ENCODE measurements around the gene PLOD3.
"Not testable (repeated sequence)": the region's sequence is repeated elsewhere in the genome, so short reads cannot be mapped to it uniquely, and the experiment has no call there.

The PLOD3 gene

GRCh38 chr7:101212014-101212413, 5.4 kb downstream of the PLOD3 start:
- no peak for DNase-seq

DNA sequence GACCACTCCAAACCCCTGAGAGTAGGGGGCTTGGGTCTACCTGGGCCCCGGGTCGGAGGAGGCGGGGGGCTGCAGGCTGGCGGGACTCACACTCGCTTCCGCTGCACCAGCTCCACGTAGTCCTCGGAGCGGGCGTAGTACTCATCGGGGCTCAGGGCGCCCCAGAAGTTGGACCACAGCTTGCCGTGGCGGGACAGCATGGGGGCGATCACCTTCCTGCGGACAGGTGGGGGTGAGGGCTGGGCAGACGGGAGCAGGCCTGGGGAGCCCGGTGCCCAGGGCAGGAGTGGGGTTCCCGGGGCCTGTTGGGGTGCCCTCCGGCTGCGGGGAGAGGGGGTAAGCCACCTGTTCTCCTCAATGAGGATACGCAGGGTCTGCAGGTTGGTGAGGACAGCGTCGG, 5.9 kb downstream of the PLOD3 start:
- DNase-seq = no peak

DNA sequence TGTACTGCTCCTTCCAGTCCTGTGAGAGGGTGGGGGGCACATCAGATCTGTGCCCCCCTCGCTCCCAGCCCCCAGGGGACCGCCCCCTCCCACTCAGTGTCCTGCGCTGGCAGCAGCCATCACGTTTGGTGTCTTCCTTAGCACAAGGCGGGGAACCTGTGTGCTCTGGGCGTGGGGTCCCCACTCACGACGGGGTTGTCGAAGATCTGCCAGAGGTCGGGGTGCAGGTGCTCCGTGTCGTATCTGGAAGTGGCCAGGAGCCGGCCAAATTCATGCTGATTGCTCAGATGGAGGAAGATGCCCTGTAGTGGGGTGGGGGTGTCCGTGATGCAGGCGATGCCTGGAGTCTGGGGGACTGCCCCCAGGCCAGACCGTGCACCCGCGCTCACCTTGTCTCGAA, 7.2 kb downstream of the PLOD3 start:
- no peak for DNase-seq

DNA sequence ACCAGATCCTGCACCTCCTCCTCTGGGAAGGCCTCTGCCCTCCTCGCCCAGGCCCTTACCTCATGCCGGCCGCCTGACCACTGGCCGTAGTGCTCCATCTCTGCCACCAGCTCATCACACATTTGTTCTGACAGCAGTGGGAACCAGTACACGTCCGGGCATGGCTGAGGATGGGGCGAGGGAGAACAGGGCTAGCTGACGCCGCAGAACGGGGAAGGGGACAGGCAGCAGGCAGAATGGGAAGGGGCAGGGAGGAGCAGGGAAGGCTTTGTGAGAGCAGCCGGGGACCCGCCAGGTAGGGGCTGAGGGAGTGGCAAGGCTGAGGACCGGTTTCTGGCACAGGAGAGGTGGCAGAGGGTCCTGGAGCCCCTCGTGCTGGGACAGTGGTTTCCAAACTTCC, 8.6 kb downstream of the PLOD3 start:
- no peak for DNase-seq

GRCh38 chr7:101207459-101207858, 9.9 kb downstream of the PLOD3 start:
- no peak for DNase-seq

DNA sequence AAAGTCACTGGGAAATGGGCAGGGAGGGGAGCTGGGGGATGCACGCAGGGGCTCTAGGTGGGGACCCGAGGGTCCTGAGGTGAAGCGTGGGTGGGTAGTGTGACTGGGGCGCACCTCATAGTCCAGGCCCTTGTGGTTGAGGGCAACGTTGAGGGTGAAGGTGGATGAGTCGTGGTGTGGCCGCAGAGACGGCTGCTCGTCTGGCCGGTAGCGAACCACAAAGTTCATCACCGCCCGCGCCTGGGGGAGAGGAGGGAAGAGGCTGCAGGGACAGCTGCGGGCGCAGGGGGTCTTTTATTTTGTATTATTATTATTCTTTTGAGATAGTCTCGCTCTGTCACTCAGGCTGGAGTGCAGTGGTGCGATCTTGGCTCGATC, 10.7 kb downstream of the PLOD3 start:
- DNase-seq = no peak

GRCh38 chr7:101205901-101206664, 11.3 kb downstream of the PLOD3 start:
- DNase-seq = no peak

GRCh38 chr7:101203740-101204738, 13.3 kb downstream of the PLOD3 start:
- peak; percentile 13 for DNase-seq

DNA sequence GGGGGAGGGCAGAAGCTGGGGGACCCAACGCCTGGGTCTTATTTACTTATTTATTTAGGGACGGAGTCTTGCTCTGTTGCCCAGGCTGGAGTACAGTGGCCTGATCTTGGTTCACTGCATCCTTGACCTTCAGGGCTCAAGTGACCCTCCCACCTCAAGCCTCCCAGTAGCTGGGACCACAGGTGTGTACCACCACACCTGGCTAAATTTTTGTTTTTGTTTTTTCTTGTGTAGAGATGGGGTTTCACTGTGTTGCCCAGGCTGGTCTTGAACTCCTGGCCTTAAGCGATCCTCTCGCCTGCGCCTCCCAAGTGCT, 14.8 kb downstream of the PLOD3 start:
- DNase-seq = no peak

DNA sequence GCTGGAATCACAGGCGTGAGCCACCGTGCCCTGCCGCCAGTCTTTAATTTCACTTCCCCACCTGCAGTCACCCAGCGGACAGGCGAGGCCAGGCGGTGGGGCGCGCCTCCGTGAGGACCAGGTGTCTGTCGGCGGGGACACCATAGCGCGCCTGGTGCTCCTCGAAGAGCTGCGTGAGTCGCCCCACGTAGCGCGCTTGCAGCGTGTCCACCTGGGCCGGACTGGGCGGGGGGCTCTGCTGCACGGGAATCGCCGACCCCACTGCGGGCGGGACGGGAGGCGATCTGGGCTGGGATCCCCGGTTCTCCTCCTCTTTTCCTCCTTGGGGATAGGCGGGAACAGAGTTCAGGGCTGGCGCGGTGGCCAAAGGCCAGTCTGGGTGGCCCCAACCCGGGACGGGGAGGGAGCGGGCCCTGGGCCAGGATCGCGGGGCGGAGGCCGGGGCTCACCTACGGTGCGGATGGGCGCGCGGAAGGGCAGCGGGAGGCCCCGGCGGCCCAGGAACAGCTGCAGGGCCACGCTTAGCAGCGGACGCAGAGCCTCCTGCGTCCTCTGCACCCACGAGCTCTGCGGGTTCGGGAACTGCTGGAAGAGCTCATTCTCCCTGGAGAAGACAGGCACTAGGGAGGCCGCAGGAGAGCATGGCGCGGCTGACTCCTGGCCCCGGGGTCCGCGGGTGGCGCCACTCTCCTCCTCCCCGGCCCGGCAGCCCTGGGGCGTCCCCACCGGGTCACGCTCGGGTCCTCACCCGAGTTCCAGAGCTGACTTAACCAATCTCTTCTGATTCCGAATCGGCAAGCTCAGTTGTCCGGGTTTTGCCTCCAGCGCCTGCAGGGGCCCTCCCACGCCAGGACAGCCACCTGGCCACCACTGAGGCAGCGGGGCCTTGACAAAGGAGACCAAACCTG, 15.4 kb downstream of the PLOD3 start:
- no peak for DNase-seq

DNA sequence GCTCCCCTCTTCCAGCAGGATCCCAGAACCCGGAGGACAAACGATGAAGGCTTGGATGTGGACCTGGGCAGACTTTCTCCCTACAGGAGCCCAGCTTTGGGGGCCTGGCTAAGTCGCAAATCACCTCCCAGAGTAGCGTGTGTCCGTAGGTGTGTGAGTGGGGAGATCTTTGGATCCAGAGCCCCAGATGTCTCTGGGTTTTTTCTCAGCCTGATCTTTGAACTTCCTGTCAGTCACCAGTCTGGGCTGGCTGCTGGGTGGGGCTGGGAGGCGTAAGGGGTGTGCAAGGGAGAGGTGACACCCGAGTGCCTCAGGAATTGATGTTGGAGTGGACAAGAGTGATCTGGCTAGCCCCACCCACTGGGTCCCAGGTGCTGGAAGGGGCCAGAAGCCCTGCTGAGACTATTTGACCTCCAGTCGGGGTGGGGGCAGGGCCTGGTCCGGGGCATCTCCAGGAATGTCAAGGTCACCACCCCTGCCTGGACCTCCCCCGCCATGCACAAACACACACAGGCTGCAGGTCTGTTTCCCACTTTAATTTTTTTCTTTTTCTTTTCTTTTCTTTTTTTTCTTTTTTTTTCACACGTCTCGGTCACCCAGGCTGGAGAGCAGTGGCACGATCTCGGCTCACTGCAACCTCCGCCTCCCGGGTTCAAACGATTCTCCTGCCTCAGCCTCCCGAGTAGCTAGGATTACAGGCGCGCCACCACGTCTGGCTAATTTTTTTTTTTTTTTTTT, 16.4 kb downstream of the PLOD3 start, which contains the start of gene MOGAT3:
Gene MOGAT3, minus strand, starts transcription at position 175 of the 738 bp plus-strand sequence. CDS start 182 bp downstream, outside the sequence.
- DNase-seq = no peak

DNA sequence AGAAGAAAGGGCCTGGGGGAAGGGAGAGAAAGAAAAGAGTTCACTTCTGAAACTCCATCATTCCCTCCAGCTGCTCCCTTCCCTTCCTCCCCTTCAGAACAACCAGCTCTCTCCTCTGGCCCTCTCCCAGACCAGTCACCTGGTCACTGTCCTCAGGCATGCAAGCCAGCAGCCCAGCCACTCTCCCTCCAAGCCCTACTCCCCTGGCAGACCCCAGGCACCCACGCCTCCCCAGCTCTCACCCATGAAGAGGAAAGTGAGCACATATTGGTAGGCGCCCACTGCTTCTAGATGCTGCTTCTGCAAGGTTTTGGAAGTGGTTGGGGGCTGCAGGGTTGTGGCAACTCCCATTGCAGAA, 16.9 kb downstream of the PLOD3 start:
- no peak for DNase-seq

DNA sequence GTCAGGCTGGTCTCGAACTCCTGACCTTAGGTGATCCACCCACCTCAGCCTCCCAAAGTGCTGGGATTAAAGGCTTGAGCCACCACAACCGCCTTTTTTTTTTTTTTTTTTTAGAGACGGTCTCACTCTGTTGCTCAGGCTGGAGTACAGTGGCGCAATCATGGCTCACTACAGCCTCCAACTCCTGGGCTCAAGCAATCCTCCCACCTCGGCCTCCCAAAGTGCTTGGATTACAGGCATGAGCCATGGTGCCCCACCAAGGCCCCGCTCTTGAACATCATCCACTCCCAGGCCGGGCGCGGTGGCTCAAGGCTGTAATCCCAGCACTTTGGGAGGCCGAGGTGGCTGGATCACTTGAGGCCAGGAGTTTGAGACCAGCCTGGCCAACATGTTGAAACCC, 17.9 kb downstream of the PLOD3 start:
- DNase-seq = not testable (repeated sequence)

GRCh38 chr7:101198476-101198875, 18.9 kb downstream of the PLOD3 start:
- no peak for DNase-seq

GRCh38 chr7:101197991-101198390, 19.4 kb downstream of the PLOD3 start:
- DNase-seq = no peak

GRCh38 chr7:101195884-101196283, 21.5 kb downstream of the PLOD3 start:
- no peak for DNase-seq

- no peak for DNase-seq
Observed at GRCh38 chr7:101189109-101189508, 28.3 kb downstream of the PLOD3 start.

DNA sequence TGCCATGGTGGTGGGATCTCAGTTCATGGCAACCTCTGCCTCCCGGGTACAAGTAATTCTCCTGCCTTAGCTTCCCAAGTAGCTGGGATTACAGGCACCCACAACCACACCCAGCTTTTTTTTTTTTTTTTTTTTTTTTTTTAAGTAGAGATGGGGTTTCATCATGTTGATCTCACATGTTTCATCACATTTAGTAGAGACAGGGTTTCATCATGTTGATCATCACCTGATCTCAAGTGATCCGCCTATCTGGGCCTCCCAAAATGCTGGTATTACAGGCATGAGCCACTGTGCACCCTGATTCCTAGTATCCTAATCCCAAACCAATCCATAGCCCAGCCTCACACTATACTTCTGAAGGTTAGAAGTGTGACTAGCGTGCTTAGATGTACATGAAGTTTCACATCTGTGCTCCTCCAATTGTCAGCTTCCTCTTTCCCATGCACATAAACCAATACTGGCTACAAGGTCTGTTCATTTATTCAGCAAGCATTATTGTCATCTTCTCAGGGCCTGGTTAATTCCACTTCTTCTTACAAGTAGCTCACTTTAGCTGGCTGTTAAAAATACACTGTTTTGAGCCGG, 30.4 kb downstream of the PLOD3 start:
- DNase-seq = no peak

GRCh38 chr7:101186194-101186593, 31.2 kb downstream of the PLOD3 start:
- DNase-seq = no peak

DNA sequence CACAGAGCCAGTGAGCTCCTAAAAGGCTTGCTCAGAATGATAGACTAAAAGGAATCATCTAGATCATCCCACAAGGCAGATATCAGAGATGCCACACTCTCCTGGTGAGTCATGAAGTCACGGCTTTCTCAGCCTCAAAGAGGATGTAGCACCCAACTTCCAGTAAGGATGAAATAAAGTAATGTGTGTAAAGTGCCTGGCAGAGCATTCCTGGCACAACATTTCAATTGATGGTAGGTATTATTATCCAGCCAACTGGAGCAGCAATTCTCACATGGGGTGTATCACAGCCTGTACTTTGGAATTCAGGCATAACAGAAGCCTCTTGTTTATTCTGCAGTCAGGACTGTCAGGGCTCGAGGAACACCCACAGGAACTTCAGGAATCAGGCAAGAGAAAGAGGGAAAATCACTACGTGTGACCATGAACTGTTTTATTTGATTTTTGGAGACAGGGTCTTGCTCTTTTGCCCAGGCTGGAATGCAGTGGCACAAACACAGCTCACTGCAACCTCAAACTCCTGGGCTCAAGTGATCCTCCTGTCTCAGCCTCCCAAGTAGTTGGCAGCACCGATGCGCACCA, 32.0 kb downstream of the PLOD3 start:
- peak; percentile 67 for DNase-seq

GRCh38 chr7:101180130-101180755, 37.1 kb downstream of the PLOD3 start, which contains the start of gene NAT16:
Gene NAT16, minus strand, starts transcription at chr7:101180293. Its CDS starts 5,486 bp downstream, at chr7:101174807.
- DNase-seq = no peak
